Calu3 (cell line): ENCODE results near the gene GUCA1C. TPM values are rescaled to one million over a fixed set of nuclear protein-coding genes. Genes with fewer than 3 reads are reported as not detected.

ENCODE experiments used
- BruUV-seq: library from RNA; stranded (reverse); fragments of 400-500 nt; replicated peaks from 2 replicates; lab custom pipeline; 2021; lab: Mats Ljungman, UMichigan
- CTCF ChIA-PET: fragments of 300-600 bp; sonication (Branson Sonifier 250); formaldehyde crosslinking; loops from one replicate; lab custom pipeline; 2022; ENCODE audit warnings: antibody characterized with exemption; lab: Charles Lee
- DNase-seq: peaks from one replicate; pipeline ENCODE4 v3.0.0; 2022
- H3K27ac Mint-ChIP-seq: one replicate; pipeline ENCODE4 v1.8.0; 2022; ENCODE audit warnings: mixed read lengths; ENCODE audit not compliant: unreplicated experiment
- H3K27me3 Mint-ChIP-seq: one replicate; pipeline ENCODE4 v1.8.0; 2022; ENCODE audit warnings: mixed read lengths; ENCODE audit not compliant: unreplicated experiment
- H3K36me3 Mint-ChIP-seq: one replicate; pipeline ENCODE4 v1.8.0; 2022; ENCODE audit warnings: mild to moderate bottlenecking, moderate library complexity, mixed read lengths; ENCODE audit not compliant: insufficient read depth, unreplicated experiment
- H3K4me1 Mint-ChIP-seq: one replicate; pipeline ENCODE4 v1.8.0; 2022; ENCODE audit warnings: mild to moderate bottlenecking, low read depth, mixed read lengths; ENCODE audit not compliant: unreplicated experiment
- H3K4me3 Mint-ChIP-seq: one replicate; pipeline ENCODE4 v1.8.0; 2022; ENCODE audit warnings: mild to moderate bottlenecking, low read depth, moderate library complexity, mixed read lengths; ENCODE audit not compliant: unreplicated experiment
- H3K9me3 Mint-ChIP-seq: one replicate; pipeline ENCODE4 v1.8.0; 2022; ENCODE audit warnings: low read depth, mixed read lengths; ENCODE audit not compliant: unreplicated experiment
- intact Hi-C: fragments of 100-400 bp; cut with micrococcal nuclease; formaldehyde crosslinking; loops from one replicate; pipeline ENCODE4 v1.10.0; 2022; ENCODE audit not compliant: unreplicated experiment
- total RNA-seq: library from RNA; stranded (reverse); gene quantifications from 2 replicates; pipeline ENCODE4 v1.2.3, GENCODE V29; 2022
- TF ChIP-seq, protein P1 (sequence below): fragments of 200-600 bp; IDR thresholded peaks from one replicate; pipeline ENCODE4 v1.8.0; 2022; ENCODE audit warnings: antibody characterized with exemption; ENCODE audit not compliant: unreplicated experiment

GUCA1C gene
- total RNA-seq, 1 experiment from 2014 or later: not detected

GRCh38 chr3:108976058-108976457 is 22.4 kb upstream of the GUCA1C start:
- Mint-ChIP-seq H3K4me3 (no peak overlapping the region), H3K36me3 (no peaks in the 10 kb centered on the region), H3K27me3 (no peaks in the 10 kb centered on the region), H3K9me3 (no peaks in the 10 kb centered on the region), H3K27ac (no peak overlapping the region), H3K4me1 (no peaks in the 10 kb centered on the region)
- TF ChIP-seq, protein P1, sequence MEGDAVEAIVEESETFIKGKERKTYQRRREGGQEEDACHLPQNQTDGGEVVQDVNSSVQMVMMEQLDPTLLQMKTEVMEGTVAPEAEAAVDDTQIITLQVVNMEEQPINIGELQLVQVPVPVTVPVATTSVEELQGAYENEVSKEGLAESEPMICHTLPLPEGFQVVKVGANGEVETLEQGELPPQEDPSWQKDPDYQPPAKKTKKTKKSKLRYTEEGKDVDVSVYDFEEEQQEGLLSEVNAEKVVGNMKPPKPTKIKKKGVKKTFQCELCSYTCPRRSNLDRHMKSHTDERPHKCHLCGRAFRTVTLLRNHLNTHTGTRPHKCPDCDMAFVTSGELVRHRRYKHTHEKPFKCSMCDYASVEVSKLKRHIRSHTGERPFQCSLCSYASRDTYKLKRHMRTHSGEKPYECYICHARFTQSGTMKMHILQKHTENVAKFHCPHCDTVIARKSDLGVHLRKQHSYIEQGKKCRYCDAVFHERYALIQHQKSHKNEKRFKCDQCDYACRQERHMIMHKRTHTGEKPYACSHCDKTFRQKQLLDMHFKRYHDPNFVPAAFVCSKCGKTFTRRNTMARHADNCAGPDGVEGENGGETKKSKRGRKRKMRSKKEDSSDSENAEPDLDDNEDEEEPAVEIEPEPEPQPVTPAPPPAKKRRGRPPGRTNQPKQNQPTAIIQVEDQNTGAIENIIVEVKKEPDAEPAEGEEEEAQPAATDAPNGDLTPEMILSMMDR: no peak
- DNase-seq: no peak
- BruUV-seq: no TSS peak
- CTCF ChIA-PET: no interaction called here
- intact Hi-C loops: no loop called here

DNA sequence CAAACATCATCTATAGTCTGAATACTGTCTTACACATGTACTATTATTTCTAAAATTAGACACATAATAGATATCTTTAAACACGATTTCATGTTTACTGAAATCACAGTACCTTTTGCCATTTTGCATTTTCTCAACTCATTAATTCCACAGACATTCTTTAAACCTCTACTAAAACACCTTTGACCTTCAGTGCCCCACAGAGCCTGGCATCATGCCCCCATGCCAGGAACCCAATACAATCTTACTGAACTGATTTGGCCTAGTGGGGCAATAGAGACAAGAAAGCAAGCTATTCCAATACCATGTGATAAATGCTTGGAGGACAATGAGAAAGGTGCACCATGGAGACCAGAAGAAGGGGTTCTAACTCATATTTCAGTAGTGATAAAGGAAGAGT is 19.3 kb upstream of the GUCA1C start:
- no peaks in the 10 kb centered on the region for H3K4me1 Mint-ChIP-seq
- CTCF ChIA-PET: no interaction called here
- H3K9me3 Mint-ChIP-seq: no peaks in the 10 kb centered on the region
- H3K27me3 Mint-ChIP-seq: no peaks in the 10 kb centered on the region
- intact Hi-C loops: no loop called here
- no peaks in the 10 kb centered on the region for H3K36me3 Mint-ChIP-seq
- DNase-seq: no peak
- H3K27ac Mint-ChIP-seq: no peak overlapping the region
- H3K4me3 Mint-ChIP-seq: no peak overlapping the region
- no TSS peak for BruUV-seq
- TF ChIP-seq, protein P1: no peak

DNA sequence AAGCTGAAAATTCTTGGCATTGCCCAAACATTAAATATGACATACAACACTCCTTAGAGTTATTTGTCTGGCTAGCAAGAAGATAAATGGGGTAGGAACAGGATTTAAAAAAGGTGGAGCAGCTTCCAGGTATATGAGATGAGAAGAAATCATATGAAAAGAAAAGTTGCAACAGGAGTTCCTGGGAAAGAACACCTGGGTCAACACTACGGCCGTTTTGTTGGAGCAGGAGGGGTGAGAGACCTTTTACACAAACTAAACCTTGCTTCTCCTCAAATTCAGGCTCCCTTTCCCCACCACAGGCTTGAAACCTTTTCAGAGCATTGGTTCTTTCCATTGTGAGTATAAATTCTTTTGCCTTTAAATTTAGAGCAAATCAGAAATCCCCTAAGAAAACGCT is 18.8 kb upstream of the GUCA1C start:
- no peaks in the 10 kb centered on the region for H3K4me1 Mint-ChIP-seq
- TF ChIP-seq, protein P1: no peak
- BruUV-seq: no TSS peak
- no peaks in the 10 kb centered on the region for H3K36me3 Mint-ChIP-seq
- H3K27me3 Mint-ChIP-seq: no peaks in the 10 kb centered on the region
- no peaks in the 10 kb centered on the region for H3K9me3 Mint-ChIP-seq
- H3K4me3 Mint-ChIP-seq: no peak overlapping the region
- CTCF ChIA-PET: interaction anchor here (1.2 kb wide), 1 partner anchor 11 kb away, joined by 3 read pairs; no protein-coding TSS in a partner anchor
- intact Hi-C loops: no loop called here
- no peak for DNase-seq
- H3K27ac Mint-ChIP-seq: no peak overlapping the region

GRCh38 chr3:108970561-108970960 is 16.9 kb upstream of the GUCA1C start:
- TF ChIP-seq, protein P1: no peak
- no peak for DNase-seq
- Mint-ChIP-seq H3K9me3 (no peaks in the 10 kb centered on the region), H3K4me1 (no peaks in the 10 kb centered on the region), H3K27ac (no peak overlapping the region), H3K27me3 (no peaks in the 10 kb centered on the region), H3K4me3 (no peak overlapping the region), H3K36me3 (no peaks in the 10 kb centered on the region)
- BruUV-seq: no TSS peak
- intact Hi-C loops: no loop called here
- CTCF ChIA-PET: interaction anchor here (0.6 kb wide), 1 partner anchor 35 kb away, joined by 3 read pairs; no protein-coding TSS in a partner anchor
